C4-2B (cell line): ENCODE measurements around the gene OR8B4.
"Not testable (repeated sequence)": the region's sequence is repeated elsewhere in the genome, so short reads cannot be mapped to it uniquely, and the experiment has no call there.

Experiments used
- CTCF ChIP-seq: fragments of 450-650 bp; conservative IDR thresholded peaks from 2 replicates; pipeline ENCODE4 v1.5.1; 2017; ENCODE audit warnings: mild to moderate bottlenecking
- ZFX ChIP-seq: fragments of 450-650 bp; IDR thresholded peaks from 2 replicates; pipeline ENCODE4 v1.6.1; 2017

GRCh38 chr11:124459379-124459778 is 34.7 kb upstream of the OR8B4 start:
- not testable (repeated sequence) for TF ChIP-seq CTCF, ZFX
